Measurements from ENCODE around the gene DROSHA.

DROSHA gene

GRCh38 chr5:31445041-31445600 lies 86.8 kb downstream of the DROSHA start:
- TF ChIP-seq CTCF (IDR thresholded peaks at IDR 0.05) = no peak

GRCh38 chr5:31443572-31443971 lies 88.3 kb downstream of the DROSHA start:
- no peak for TF ChIP-seq CTCF (IDR thresholded peaks at IDR 0.05)

- TF ChIP-seq CTCF (IDR thresholded peaks at IDR 0.05) = no peak
These were observed 89.7 kb downstream of the DROSHA start for GRCh38 chr5:31442058-31442745.

GRCh38 chr5:31436851-31437250 lies 95.0 kb downstream of the DROSHA start:
- TF ChIP-seq CTCF (IDR thresholded peaks at IDR 0.05) = no peak

GRCh38 chr5:31435730-31436129 lies 96.2 kb downstream of the DROSHA start:
- TF ChIP-seq CTCF (IDR thresholded peaks at IDR 0.05) = no peak

GRCh38 chr5:31434898-31435297 lies 97.0 kb downstream of the DROSHA start:
- TF ChIP-seq CTCF (IDR thresholded peaks at IDR 0.05) = no peak

- no peak for TF ChIP-seq CTCF (IDR thresholded peaks at IDR 0.05)
These were observed 98.7 kb downstream of the DROSHA start for GRCh38 chr5:31433229-31433628.

Data from LNCAP (cell line).